HG03280 (cell line): ENCODE measurements around the gene NRXN2.

Source experiments
- ATAC-seq: cut with Tn5 transposase; IDR thresholded peaks from one replicate; pipeline ENCODE4 v1.9.1; 2021; ENCODE audit warnings: mild to moderate bottlenecking, moderate library complexity; ENCODE audit not compliant: unreplicated experiment

The NRXN2 gene

DNA sequence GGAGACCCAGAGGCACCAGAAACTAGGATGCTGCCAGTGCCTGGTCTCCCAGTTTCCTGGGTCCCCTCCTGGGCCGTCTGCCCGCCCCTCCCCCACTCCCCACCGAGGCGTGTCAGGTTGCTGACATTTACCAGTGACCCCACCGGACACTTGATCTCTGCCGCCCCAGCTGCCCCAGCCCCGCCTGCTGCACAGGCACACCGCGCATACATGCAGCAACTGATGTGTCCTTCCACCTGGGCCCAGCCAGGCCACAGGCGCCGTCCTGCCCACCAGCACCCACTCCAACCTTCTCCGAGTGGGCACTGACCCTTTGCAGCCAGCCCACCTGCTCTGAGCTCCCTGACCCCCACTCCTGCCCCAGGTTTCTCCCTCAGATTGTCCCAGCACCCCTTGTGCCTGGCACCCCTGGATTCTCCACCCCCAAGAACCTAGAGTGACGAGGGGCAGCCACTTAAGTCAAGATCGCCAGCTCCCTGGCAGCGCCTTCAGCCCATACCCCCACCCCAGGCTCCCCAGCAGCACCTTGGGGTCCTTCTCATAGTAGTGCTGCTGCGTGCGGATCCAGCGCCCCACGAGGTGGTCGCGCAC lies 36.2 kb upstream of the NRXN2 start:
- ATAC-seq: no peak

DNA sequence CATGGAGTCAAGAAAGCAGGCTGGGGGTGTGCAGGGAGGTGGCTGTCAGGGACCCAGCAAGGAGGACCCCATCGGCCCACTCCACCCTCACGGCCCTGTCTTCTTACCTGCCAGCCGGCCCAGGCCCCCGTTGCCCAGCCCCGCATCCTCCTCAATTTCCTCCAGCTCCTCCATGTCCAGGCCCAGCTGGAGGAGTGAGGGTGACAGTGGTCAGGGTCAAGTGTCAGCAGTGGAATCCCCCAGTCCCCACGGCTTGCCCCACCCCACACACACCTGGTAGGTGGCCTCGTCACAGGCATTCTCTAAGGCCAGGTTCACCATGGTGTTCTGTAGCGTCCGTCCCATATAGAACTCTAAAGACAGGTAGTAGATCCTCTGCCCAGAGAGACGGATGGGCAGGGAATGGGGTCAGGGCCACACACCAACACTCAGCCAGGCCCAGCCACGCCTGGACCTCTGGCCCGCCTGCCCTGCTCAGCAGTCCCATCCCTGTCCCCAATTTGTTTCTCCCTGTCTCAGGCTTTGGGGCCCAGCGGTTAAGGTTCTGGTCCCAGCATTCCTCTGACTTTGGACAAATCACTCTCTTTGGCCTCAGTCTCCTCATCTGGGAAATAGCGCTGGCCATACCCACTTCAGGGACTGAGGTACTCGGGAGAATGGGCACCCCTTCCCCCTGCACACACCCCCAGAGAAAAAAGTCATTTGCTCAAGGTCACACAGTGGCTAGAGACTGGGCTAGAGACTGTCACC lies 35.5 kb upstream of the NRXN2 start:
- ATAC-seq: no peak

DNA sequence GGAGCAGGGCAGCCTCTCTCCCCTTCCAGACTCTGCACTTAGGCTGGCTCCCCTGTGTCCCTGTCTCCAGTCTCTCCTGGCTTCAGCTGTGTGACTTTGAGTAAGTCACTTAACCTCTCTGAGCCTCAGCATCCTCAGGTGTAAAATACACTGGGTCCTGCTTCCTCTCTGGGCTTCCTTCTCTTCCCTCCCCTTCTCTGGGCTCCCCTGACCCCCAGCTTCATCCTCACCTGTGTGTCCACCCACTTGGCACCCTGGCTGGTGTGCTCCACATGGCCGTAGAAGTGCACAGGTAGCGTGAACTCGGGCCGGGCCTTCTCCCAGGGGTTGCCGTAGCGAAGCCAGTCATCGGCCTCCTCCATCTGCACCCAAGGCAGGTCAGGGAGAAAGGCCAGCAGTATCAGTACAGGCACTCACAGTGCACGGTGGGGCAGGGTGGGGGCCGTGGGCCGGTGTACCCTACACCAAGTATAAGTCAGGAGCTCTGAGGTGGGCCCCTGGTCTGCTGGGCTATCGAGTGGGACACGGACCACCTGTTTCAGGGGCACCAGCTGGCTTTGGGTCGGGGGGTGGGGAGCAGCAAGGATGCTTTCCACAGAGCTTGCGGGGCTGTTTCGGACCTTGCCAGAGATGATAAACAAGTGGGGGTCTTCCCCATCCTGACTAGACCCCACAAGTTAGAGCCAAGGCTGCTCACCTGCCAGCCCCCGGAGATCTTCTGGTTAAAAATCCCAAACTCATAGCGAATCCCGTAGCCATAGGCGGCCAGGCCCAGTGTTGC lies 34.7 kb upstream of the NRXN2 start:
- no peak for ATAC-seq

DNA sequence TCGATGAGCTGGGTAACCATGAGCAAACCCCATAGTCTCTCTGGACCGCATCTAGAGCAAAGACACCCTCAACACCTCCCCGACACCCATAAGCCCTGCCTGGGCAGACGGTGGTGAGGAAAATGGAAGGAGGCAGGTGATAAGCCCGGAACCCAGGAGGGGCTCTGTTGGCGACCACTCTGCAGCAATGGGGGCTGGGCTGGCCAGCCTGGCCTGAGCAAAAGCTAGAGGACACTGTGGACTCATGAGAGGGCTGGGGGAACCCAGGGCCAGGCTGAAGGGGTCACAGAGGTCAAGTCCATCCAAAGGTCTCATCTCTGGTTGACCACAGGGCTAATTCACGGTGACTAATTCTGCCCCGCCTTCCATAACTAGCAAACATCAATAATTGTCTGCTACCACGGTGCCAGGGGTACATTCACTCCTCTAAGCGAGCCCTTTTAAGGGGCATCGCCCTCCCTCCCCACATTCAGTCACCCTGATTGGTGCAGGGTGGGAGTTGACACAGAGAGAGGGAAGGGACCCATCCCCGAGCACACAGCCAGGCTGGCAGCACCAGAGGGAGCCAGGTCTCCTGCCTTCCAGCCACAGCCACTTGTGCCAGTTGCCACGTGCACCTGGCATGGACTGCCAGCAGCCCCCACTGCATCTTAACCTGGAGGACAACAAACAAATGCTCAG lies 32.8 kb upstream of the NRXN2 start:
- ATAC-seq: no peak

DNA sequence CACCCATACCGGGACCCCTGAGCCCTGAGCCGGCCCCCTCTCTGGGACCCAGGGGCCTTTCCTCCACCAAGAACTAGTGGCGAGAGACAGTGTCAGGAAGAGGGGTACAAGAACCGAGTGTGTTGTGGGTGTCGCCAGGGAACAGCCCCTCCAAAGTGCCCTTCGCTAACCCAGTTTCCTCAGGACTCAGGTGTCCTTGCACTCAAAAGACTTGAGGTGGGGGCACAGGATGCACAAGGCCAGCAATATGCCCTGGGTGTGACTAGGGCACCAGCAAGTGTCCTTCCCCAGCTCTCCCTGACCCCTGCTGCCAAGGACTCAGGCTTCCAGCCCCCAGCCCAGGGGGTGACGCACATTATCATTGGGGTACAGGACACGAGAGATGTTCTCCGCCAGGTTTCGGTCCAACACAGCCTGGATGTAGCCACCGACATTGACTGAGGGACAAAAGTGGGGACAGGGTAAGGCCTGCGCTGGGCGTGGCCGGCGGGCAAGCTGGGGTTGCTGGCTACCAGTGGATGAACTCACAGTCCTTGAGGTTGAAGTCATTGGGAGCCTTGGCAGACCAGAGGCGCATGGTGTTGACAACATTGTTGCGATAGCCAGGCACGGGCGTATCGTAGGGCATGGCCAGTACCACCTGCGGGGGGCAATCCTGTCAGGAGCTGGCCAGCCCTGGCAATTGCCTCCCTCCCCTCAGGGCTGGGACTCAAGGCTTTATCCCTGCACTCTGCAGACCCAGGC lies 32.1 kb upstream of the NRXN2 start:
- no peak for ATAC-seq

DNA sequence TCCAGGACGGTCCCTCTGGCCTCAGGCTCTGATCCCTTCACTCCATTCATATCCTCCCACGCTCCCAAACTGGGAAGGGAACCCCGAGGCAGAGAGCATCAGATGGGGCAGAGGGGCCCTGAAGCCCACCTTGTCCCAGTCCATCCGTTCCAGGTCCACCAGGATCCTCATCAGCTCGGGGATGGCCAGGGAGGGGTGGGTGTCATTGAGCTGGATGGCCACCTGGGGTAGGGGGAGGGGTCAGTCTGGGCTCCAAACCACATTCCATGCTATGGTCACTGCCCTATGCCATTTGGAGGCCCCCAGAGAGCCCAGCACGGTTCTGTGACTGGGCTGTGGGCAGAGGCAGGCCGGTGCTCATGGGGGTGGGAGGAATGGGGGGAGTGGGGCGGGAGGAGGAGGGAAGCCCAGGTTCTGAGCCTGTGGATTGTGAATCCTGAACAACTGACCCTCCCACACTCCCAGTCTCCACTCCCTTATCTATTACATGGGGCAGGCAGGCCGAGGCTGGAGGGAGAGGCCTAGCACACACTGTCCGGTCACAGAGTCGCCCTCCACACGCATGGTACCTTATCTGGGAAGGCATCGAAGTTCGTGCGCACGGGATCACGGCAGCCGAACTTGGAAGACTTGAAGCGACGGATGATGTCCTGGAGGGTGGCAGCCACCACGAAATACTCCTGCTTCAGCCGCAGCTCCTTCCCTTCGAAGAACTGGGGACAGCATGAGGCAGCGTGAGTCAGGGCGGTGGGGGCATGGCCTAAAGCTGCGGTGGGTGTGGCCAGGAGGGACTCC lies 31.3 kb upstream of the NRXN2 start:
- no peak for ATAC-seq

DNA sequence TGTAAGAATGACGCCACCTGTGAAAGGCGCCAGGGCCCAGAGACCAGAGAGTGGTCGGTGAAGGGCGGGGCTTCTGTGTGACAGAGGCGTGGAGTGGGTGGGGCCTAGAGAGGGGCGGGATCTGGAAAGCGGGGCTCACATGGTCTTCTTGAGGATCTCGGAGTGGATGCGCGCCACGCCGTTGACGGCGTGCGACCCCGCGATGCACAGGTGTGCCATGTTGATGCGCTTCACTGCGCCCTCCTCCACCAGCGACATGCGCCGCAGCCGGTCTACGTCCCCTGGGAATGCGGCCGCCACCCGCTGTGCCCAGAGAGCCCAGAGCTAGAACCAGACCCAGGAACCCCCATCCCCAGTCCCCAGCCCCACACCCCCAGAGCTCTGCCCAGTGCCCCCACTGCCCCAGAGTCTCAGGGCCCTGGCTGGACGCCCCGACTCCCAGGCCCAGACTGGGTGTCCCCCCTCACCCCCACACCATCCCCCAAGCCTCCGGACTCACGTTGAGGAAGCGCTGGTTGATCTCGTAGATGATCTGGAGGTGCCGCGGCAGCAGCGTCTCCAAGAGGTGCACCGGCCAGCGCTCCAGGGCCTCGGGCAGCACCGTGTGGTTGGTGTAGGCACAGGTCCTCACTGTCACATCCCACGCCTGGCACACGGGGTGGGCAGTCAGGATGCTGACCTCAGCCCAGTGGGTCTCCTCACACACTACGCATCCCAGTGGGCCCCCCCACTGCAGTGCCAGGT lies 30.6 kb upstream of the NRXN2 start:
- ATAC-seq: no peak

DNA sequence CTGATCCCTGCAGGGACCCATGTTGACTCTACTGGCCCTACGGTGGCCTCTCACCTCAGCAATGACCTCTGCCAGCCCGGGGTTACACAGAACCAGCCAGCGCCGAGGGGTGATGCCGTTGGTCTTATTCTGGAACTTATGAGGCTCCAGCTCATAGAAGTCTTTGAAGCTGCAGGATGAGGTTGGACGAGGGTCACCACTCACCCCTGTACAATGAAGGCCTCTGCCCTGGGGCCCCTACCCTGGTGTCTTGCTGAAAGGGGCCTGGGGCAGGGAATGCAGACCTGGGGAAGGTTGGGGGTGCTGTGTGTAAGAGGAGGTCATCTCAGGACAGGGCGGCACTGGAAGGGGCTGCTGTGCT lies 30.0 kb upstream of the NRXN2 start:
- ATAC-seq: no peak

DNA sequence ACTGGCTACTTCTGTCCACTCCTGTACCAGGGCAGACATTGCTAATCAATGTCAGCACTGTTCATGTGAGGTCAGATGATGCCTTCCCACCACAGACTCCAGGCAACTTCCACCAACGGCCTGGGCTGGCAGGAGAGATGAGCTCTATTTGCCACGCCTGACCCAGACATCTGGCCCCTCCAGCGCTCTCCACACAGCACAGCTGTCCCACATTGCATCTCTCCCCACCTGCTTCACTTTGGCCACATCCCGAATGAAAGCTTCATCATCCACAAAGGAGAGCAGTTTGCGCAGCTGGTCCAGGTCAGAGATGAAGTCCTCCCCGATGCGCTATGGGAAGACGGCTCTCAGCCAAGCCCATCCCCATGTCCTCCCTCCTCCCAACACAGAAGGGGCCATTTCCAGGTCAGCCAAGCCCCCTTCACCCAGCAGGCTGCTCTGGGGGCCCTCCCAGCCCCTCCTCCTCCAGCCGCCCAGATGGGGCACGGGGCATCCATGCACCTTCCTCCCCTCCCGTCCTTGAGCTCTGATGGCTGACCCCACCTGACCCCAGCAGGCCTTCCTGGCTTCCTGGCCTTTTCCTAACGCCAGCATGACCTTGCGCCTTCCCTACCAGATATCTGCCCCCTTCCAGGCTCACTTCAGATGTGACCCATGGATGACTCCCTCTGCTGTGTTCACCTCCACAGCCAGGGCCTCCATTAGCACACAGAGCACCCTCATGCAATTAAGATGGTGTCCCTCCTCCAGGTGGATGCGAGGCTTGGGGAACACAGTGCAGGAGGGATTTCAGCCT lies 29.4 kb upstream of the NRXN2 start:
- no peak for ATAC-seq

DNA sequence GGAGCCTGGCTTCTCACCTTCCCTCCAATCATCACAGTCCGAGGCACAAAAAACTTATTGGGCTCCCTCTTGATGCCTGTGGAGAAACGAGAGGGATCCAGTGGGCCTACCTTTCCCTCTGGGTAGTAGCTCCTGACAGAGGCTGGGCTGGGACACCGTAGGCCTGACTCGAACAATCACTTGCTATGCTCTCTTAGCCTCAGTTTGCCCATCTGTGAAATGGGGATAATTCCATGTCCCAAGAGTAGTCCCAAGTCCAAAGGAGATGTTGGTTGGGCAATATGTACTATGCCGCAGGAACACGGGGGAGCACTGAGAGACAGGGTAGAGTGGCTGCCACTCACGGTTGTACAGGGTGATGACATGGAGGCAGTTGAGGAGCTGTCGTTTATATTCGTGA lies 28.6 kb upstream of the NRXN2 start:
- ATAC-seq: no peak

DNA sequence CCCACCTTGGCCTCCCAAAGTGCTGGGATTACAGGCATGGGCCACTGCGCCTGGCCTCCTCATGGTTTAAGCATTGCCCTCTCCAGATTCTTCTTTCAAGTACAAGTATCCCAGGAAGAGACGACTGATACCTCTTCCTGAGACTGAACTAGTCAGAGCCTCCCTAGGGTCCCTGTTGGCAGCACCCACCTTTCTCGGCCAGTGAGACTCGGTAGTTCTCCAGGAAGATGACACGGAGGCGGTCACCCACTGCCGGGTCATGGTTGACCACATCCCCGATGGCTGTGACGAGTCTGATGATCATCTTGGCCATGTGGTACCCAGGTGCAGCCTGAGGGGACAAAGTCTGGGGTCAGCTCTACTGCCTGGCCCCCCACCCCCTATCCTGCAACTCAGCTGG lies 28.1 kb upstream of the NRXN2 start:
- ATAC-seq: no peak

DNA sequence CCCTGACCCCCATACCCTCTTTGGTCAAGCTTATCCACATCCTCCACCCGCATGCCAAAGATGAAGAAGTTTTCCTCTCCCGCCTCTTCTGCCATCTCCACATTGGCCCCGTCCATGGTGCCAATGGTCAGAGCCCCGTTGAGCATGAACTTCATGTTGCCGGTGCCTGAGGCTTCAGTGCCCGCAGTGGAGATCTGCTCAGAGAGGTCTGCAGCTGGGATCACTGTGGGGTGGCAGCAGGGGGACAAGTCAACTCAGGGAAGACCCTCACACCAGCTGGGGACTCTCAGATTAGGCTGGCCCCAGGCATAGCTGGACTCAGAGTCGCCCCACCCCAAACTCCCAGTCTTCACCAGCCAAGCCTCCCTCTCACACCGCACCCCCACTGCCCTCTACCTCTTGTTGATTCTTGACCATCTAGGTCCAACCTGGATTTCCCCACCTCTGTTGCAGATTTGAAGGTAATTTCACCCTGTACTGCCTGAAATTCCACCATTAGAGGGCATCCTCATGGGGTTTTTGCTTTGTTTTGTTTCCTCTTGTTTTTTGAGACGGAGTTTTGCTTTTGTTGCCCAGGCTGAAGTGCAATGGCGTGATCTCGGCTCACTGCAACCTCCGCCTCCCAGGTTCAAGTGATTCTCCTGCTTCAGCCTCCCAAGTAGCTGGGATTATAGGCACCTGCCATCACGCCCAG lies 27.5 kb upstream of the NRXN2 start:
- ATAC-seq: no peak

DNA sequence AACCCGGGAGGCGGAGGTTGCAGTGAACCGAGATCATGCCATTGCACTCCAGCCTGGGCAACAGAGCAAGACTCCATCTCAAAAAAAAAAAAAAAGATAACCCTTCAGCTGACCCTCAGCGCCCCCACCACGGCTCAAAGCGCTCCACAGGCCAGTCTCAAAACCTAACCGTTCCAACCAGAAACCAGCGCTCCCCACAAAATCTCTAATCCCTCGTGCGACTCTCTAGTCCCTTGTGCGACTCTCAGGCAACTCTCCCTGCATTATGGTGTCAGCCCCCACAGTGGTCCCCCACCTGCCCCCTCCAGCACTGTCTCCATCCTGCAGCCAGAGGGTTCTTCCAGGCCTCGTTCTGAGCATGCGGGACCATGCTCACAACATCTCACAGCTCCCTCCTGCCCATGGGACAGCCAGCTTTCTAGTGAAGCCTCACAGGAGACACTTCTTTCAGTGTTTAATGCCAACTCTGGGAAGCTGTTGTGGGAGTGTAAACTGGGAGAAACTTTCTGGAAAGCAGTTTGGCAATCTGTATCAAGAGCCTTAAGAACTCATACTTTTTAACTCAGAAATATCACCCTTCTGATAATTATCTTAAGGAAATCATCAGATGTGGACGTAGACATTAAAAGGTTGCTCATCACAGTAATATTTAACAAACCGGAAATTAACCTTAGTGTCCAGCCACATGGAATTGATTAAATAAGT lies 25.1 kb upstream of the NRXN2 start:
- ATAC-seq: no peak

DNA sequence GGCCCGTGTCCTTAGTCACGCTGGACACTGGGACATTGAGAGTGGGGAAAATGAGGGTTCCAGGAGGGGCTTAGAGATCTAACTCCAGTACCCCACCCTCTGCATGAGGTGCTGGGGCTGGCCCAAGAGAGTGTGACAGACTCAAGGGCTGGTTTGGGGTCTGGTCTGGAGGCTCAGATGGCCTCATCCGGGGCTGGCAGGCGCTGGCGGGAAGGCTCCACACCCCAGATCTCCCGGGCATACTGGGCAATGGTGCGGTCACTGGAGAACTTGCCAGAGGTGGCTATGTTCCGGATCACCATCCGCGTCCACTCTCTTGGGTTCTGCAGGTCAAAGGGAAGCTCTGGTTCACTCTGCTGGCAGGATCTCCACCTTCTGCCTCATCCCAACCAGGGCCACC lies 23.5 kb upstream of the NRXN2 start:
- no peak for ATAC-seq

DNA sequence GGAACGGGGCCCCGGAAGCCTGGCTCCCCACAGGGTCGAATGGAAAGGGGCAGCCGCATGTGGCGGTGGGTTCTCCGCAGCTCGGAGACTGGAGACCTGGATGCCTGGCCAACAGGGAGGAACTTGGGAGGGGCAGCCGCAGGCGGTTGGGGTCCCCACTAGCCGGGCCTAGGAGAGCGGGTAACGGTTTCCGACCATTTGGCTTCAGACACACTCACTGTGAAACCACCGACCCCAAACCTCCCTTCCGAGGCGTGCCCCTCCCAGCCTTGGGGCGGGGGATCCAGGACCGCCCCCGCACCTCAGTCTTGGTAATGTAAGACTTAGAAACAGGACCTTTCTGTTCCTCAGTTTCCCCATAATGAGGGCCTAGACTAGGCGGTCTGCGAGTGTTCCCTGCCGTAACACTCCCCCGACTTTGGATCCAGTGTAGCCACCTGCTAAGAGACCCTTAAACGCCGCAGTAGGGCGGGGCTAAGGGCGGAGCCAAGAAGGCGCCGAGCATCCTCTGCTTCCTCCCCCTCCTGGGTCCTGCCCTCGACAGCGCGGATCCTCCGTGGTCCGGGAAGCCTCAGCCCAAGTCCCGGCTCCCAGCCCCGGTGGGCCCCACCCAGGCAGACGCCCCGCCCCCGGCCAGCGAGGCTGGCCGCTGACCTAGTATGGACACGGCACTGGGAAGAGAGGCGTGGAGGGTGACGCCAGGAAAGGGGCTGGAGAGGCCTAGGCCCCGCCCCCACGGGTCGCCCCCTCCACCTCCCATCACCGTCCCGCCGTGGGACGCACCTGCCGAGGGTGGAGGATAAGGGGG lies 22.7 kb upstream of the NRXN2 start:
- ATAC-seq: no peak

DNA sequence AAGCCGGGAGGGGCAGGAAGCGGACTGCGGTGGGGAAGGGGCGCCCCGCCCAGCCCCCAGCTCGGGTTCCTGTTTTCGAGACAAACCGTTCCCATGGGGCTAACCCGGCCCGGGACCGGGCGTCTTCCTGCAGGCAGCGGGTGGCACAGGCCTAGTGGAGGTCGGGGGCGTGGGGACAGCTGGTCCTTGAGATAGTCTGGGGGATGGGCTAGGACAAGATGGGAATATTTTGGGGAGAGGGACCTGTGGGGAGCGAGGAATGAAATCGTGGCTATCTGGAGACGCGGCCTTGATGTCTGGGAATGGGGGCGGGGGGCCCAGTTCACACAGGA lies 22.2 kb upstream of the NRXN2 start:
- no peak for ATAC-seq
